ENCODE data around the gene BTBD17. TPM values are rescaled to one million over a fixed set of nuclear protein-coding genes. Genes with fewer than 3 reads are reported as not detected.

BTBD17 gene
- total and polyA plus RNA-seq, 10 of the 15 experiments (the other 5 are each of a cell fraction or from before 2014, with no cell fraction given), result not detected

DNA sequence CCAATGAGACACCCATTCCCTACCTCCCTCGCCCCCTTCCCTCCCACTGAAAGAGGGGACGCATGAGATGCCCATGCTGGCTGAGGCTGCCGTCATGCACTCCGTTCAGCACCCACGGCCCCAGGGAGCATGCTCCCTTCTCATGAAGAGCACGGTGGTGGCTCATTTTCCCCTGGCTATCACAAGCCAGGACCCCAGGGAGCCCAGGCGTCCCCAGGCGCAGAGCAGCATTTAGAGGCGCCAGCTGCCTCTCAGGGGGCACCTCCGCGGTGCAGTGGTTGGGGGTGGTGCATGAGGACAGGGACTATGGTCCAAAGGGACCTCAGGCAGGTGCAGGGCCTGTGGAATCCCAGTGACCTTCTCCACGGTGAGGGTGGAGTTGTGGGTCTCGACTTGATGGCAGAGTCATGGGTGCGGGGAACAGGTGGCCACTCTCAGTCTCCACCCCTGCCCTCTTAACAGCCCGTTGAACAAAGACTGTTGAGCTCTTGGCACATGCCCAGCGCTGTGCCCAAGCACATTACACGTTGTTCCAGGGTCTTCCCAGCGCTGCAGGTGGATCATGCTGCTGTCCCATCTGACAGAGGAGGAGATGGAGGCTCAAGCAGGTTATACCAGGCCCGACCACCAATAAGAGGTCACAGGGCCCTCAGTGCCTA lies 22.0 kb downstream of the BTBD17 start:
- H3K79me2 ChIP-seq (ENCODE audit: control insufficient read depth, insufficient read depth, low read length), result no peaks in the 10 kb centered on the region
- ChIA-PET RAD21 (ENCODE audit: unreplicated experiment) (no interaction called here), POLR2A (no interaction called here), CTCF (no interaction called here), SMC1A (ENCODE audit: uncharacterized antibody, unreplicated experiment) (no interaction called here)
- H3K27me3 ChIP-seq (replicated peaks in 1 of 2; ENCODE audit: control insufficient read depth in 2 of 2, insufficient read depth in 2 of 2, low read length in 1 of 2), result no peaks in the 10 kb centered on the region; a peak in 2 of 4 replicates
- H3K27ac ChIP-seq (ENCODE audit: control insufficient read depth, insufficient read depth), result no peak overlapping the region
- no peaks in the 10 kb centered on the region for H3K9me3 ChIP-seq (replicated peaks; ENCODE audit: control insufficient read depth, insufficient read depth, low read length)
- H3K4me1 ChIP-seq (ENCODE audit: control insufficient read depth, insufficient read depth, low read length), result peaks cover 2% of the 10 kb centered on the region; the same call in 1 of the 2 replicates
- no TSS peak for BruUV-seq (replicated peaks)
- 17% methylated on average over 19 of the region's 19 CpGs for WGBS (ENCODE audit: insufficient coverage, insufficient replicate concordance, low lambda C conversion rate, missing lambda C conversion rate)
- H4K20me1 ChIP-seq (ENCODE audit: control insufficient read depth, insufficient read depth), result no peaks in the 10 kb centered on the region
- intact Hi-C loops (cut with micrococcal nuclease; ENCODE audit: unreplicated experiment), result no loop called here
- DNase-seq (ENCODE audit: low read depth, low spot score) (no peak), FAIRE-seq (no peak), ATAC-seq (no peak)
- in situ Hi-C loops (cut with MboI), result no loop called here
- TF ChIP-seq SRF (IDR thresholded peaks at IDR 0.05; ENCODE audit: low read depth in 2 of 2, low read length in 2 of 2), result no peak
- no peak for TF ChIP-seq ZNF384 (IDR thresholded peaks at IDR 0.05; ENCODE audit: borderline replicate concordance, low read depth, low read length)
- TF ChIP-seq POLR2A (IDR thresholded peaks at IDR 0.05; ENCODE audit: low read depth, low read length), result no peak
- TF ChIP-seq YY1 (IDR thresholded peaks at IDR 0.05; ENCODE audit: low read depth, low read length), result no peak
- no peak for TF ChIP-seq HDGF (IDR thresholded peaks at IDR 0.05)
- no peak for TF ChIP-seq HSF1 (IDR thresholded peaks at IDR 0.05; ENCODE audit: low read depth, low read length)
- no peak for TF ChIP-seq BHLHE40 (IDR thresholded peaks at IDR 0.05; ENCODE audit: borderline replicate concordance in 1 of 2, low read depth in 2 of 2, low read length in 1 of 2)
- TF ChIP-seq ZBED1 (IDR thresholded peaks at IDR 0.05; ENCODE audit: borderline replicate concordance), result no peak
- no peak for TF ChIP-seq ATF7 (IDR thresholded peaks at IDR 0.05; ENCODE audit: low read depth)
- no peak for TF ChIP-seq BCL11A (IDR thresholded peaks at IDR 0.05; ENCODE audit: low read depth, low read length)
- no peak for TF ChIP-seq ZNF592 (IDR thresholded peaks at IDR 0.05)
- no peak for TF ChIP-seq CEBPZ (IDR thresholded peaks at IDR 0.05; ENCODE audit: low read depth, low read length)
- H3K4me2 ChIP-seq (ENCODE audit: control insufficient read depth, insufficient read depth), result no peak overlapping the region
- H3K36me3 ChIP-seq (ENCODE audit: control insufficient read depth in 2 of 2, insufficient read depth in 2 of 2, low read length in 1 of 2), result no peaks in the 10 kb centered on the region
- no peak overlapping the region for H2AFZ ChIP-seq (ENCODE audit: control insufficient read depth, low read depth, low read length)
- no peak overlapping the region for H3K4me3 ChIP-seq
- no peak overlapping the region for H3K9ac ChIP-seq (ENCODE audit: control insufficient read depth, insufficient read depth, low read length)

Measured in GM12878 (cell line).